HG03378 (cell line): ENCODE results near the gene EXOC7.
"Not testable (repeated sequence)": the region's sequence is repeated elsewhere in the genome, so short reads cannot be mapped to it uniquely, and the experiment has no call there.

Experiments
- ATAC-seq: cut with Tn5 transposase; IDR thresholded peaks from one replicate; pipeline ENCODE4 v1.9.1; 2021; ENCODE audit warnings: mild to moderate bottlenecking, moderate library complexity; ENCODE audit not compliant: unreplicated experiment

The EXOC7 gene

GRCh38 chr17:76076146-76076764 is 27.3 kb downstream of the EXOC7 start:
- no peak for ATAC-seq

GRCh38 chr17:76075364-76076145 is 28.0 kb downstream of the EXOC7 start:
- no peak for ATAC-seq

DNA sequence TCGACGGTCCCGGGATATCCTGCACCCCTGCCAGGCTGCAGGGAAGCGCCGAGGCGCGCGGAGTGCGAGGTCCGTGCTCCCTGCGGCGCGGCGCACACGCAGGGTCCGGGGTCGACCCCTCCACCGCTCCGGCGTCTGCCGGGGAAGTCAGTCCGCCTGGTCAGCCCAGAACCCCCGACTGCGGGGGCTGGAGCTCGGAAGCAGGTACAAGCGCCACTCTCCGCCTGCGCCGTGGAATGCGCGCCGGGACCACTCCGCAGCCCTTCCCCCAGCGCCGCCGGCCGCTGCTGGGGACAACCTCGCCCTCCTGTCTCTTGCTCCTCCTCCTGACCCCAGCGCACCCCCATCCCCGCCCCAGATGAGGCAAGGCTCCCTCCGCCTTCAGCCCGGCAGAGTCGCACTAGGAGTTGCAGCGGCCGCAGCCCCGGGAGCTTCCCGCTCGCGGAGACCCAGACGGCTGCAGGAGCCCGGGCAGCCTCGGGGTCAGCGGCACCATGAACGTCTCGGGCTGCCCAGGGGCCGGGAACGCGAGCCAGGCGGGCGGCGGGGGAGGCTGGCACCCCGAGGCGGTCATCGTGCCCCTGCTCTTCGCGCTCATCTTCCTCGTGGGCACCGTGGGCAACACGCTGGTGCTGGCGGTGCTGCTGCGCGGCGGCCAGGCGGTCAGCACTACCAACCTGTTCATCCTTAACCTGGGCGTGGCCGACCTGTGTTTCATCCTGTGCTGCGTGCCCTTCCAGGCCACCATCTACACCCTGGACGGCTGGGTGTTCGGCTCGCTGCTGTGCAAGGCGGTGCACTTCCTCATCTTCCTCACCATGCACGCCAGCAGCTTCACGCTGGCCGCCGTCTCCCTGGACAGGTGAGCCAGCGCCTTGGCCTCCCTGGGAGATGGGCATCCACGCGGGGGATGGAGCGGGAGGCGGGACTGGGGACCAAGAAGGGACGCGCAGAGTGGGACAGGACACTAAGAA is 28.9 kb downstream of the EXOC7 start, which contains the start of gene GALR2:
GALR2 (plus strand) TSS at position 392 of the 974 bp plus-strand sequence; CDS start at position 495, 103 bp downstream.
- ATAC-seq, result no peak

DNA sequence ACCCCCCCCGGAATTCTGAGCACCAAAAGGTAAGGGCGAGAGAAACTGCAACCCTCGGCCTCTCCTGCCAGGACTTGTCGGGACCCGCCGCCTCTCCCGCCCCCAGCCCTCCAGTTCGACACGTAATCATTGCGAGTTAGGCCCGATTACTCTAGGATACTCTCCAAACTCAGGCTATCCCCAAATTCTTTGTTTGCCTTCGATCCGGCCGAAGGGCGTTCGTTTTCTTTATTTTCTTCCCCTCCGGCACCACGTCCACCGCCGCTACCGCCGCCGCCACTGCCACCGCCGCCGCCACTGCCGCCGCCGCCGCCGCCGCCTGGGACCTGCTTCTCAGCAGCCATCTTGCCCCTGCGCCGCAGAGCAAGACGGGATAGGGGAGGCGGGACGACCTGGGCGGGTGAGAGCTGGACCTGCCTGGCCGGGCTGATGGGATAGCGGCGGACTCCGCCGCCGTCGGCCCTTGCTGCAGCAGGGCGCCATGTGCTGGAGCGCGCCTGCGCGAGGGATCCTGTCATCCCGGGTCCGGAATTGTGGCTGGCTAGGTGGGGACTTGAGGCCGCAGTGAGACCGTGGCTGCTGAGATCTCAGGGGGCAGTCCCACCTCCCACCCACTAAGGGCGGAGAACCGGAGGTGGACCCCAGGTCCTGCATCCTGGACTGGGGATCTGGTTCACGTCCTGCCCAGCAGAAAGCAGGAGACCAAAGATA is 31.3 kb downstream of the EXOC7 start, which contains the start of gene SRP68:
SRP68 (minus strand) TSS at position 370 of the 711 bp plus-strand sequence; CDS start at position 344, 26 bp downstream.
- peak; percentile 55 for ATAC-seq

- ATAC-seq, result no peak
Measured at GRCh38 chr17:76071531-76072147, 31.9 kb downstream of the EXOC7 start.

- no peak for ATAC-seq
Measured at GRCh38 chr17:76065775-76066174, 37.8 kb downstream of the EXOC7 start.

DNA sequence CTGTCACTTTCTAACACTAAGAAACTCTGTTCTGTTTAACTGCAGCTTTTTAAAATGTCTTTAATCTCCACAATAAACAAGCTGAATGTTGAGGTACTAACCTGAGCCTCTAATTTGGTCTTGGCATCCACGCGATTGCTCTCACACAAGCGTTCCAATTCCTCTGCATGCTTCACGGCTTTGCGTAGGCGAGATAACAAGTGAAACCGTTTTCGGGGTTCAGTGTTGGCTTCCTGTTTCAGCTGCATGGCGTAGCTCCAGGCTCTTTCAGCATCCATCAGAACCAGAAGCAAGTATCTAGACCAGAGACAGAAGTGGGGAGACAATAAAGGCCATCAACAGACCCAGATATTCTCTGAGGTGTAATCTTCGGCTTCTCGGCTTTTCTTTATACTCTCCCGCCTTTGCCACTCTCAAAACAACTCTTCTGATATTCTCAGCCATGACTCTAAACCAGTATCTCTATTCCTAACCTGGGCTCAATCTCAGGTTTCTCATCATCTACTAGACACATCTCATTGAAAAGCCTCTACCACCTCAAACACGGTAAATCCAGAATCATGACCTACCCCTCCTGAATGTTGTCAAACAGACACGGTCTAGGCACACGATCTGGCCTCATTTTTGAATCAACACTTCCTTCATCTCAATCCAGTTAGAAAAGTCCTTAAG is 39.6 kb downstream of the EXOC7 start:
- ATAC-seq, result no peak

DNA sequence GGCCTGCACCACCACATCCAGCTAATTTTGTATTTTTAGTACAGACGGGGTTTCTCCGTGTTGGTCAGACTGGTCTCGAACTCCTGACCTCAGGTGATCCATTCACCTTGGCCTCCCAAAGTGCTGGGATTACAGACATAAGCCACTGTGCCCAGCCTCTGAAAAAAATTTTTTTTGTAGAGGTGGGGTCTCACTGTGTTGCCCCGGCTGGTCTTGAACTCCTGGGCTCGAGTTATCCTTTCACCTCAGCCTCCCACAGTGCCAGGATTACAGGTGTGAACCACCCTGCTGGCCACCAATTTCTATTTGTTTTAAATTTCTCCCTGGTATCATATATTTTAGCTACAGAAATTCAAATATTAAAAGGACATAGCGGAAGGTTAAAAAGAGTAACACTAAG is 45.3 kb downstream of the EXOC7 start:
- ATAC-seq, result not testable (repeated sequence)

DNA sequence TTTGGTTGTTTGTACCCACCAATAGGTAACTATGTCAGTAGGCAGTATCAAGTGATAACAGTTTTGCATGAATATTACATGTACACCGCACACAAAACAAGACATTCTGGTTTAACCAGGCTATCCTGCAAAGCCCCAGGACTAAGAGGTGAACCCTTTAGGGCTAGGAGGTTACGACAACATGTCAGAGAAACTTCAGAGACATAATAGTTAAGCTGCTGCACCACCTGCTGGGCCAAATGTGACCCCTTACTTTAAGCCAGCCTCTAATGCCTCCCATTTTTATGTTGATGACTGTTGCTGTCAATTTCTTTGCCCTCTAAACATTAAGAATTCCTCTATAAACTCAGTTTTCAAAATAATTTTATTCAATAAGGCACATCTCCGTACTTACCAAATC is 46.7 kb downstream of the EXOC7 start:
- no peak for ATAC-seq

DNA sequence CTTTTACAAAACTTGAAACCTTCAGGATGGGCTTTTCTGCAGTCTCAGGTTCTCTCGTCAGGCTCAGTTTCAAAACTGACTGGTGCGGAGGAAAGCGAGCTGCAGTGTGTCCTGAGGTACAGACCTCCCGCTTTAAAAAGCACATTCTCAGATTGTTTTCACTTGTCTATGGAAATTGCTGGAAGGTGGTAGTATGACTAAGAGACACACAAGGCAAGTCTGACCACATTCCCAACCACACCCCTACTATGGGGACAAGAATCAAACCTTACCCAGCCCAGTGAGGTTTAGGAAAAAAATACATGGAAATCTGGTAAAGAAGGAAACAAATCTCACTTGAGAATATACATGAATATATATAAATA is 49.5 kb downstream of the EXOC7 start:
- no peak for ATAC-seq

DNA sequence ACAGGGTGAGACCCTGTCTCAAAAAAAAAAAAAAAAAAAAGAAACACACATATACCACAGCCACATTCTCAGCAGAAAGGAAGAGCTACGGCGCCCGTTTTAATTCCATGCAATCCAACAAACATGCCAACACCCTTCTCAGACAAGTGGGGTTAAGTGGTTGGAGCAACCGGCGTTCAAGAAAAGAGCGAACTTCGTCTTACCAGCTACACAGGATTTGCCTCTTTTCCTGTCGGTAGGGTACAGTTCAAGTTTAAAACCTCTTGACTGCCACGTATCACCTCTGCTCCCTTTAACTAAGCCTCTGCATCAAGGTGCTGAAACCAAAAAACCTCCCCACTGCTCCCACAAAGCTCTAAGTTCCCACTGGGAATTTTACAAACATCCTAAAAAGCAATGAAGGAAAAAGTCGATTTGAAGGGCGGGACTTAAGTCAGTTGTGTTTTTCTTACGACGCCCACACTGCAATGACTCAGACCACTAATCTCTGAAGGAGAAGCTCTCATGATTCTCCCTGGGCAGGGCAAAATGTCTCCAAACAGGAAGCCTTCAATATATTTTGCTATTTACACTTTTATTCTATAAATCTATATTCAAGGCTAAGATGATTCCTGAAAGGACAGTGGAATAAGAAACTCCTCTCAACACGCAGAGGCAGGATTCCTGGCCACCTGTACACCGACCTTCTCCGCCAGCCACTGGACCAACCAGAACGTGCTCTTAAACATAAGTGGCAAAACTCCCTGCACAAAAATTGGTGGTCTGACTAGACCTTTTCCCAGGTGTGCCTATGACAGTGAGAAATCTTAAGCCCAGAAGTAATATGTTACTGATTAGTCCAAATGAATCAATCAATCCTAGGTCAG is 50.1 kb downstream of the EXOC7 start:
- no peak for ATAC-seq

GRCh38 chr17:76051561-76051960 is 52.0 kb downstream of the EXOC7 start:
- no peak for ATAC-seq

- no peak for ATAC-seq
Measured at GRCh38 chr17:76050538-76051467, 52.8 kb downstream of the EXOC7 start.

DNA sequence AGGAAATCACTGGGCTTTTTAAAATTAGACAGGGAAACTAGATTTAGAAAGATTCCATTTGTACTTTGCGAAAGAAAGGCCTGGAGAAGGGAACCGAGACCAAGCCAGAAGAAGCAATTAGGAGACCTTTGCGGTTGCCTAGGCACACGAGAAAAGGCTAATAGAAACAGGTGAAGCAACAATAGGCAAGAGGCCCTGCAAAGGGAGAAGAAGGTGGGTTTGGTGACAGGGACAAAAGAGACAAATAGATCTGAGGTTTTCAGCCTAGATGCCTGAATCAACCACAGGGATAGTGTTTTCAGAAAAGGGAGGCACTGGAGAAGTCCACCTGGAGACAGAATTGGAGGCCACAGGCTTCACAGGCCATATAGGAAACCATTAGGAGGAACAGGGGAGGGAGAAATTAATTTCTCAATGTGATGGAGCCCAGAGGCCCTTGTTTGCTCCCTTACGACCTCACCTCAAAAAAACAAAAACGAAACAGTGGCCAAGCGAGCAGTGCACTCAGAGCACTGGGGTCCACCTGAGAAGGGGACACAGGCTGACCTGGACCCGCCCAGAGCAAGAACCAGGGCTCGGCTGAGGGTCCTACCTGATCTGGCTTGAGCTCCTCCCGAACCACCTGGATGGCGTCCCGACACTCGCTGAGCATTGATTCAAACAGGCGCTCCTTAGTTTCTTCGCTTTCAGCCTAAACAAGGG is 53.6 kb downstream of the EXOC7 start:
- no peak for ATAC-seq

DNA sequence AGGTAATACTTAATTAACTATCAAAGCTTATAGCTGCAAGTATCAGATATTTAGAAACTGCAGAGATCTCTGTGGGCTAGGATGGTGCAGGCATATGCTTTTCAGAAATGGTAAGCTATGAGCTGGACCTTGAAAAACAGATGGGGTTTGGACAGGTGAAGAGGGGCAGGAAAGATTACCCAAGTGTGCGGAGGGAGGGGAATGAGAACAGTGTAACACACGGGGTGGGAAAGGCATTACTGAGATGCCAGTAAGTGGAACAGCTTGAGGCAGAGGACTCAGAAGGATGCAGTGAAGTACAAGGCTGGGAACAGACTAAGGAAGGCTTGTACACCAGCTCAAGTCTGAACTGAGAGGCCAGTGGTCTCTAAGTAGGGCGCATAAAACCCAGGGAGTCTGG is 54.3 kb downstream of the EXOC7 start:
- no peak for ATAC-seq

GRCh38 chr17:76048711-76049110 is 54.9 kb downstream of the EXOC7 start:
- no peak for ATAC-seq

DNA sequence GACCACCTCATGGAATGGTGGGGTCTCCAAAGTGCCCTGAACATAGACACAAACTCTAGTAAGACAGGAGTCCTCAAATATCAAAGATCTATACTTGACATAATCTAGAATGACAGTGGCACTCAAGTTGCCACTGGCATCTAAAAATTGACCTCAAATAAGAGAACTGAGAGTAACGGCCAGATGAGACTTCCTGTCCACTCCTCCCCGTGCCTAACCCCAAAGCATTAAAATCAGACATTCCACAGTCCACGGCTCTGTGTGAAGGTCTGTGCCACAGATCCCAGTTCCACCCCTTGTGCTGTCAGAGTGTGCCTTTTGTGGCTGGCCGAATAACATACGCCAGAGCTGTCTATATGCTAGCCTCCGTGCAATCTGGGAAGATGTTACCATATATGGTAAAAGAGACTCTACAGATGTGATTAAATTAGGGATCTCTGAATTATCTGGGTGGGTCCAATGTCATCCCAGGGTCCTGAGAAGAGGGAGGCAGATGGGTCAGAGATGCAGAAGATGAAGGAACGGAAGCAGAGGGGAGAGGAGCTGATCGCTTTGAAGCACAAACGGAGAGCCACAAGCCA is 55.5 kb downstream of the EXOC7 start:
- no peak for ATAC-seq
